Keratinocyte (primary cell): ENCODE data around the gene MYH9.
"Not testable (repeated sequence)": the region's sequence is repeated elsewhere in the genome, so short reads cannot be mapped to it uniquely, and the experiment has no call there.

Experiments used
- EZH2 ChIP-seq: IDR thresholded peaks from one replicate; pipeline ENCODE4 v1.6.1; 2012; ENCODE audit warnings: inconsistent platforms, mild to moderate bottlenecking, low read length, moderate library complexity
- TF ChIP-seq, protein P1 (sequence below), 3 experiments: IDR thresholded peaks in 1 of 3; conservative IDR thresholded peaks in 1 of 3; optimal IDR thresholded peaks in 1 of 3; 2 replicates in 2 of 3; 3 replicates in 1 of 3; pipeline versions ENCODE3 to v1.5.1; 2011; ENCODE audit warnings: low read length in 3 of 3, mild to moderate bottlenecking in 3 of 3, moderate library complexity in 2 of 3, control low read depth in 1 of 3, inconsistent platforms in 1 of 3; ENCODE audit not compliant: insufficient read depth in 2 of 3; ENCODE audit errors: extremely low read depth in 1 of 3

GRCh38 chr22:36290391-36291075, 97.2 kb downstream of the MYH9 start:
- TF ChIP-seq, protein P1, sequence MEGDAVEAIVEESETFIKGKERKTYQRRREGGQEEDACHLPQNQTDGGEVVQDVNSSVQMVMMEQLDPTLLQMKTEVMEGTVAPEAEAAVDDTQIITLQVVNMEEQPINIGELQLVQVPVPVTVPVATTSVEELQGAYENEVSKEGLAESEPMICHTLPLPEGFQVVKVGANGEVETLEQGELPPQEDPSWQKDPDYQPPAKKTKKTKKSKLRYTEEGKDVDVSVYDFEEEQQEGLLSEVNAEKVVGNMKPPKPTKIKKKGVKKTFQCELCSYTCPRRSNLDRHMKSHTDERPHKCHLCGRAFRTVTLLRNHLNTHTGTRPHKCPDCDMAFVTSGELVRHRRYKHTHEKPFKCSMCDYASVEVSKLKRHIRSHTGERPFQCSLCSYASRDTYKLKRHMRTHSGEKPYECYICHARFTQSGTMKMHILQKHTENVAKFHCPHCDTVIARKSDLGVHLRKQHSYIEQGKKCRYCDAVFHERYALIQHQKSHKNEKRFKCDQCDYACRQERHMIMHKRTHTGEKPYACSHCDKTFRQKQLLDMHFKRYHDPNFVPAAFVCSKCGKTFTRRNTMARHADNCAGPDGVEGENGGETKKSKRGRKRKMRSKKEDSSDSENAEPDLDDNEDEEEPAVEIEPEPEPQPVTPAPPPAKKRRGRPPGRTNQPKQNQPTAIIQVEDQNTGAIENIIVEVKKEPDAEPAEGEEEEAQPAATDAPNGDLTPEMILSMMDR (optimal IDR thresholded peaks at IDR 0.05 in 1 of 3, IDR thresholded peaks at IDR 0.05 in 1 of 3, conservative IDR thresholded peaks at IDR 0.05 in 1 of 3; ENCODE audit: extremely low read depth in 1 of 3, insufficient read depth in 2 of 3, low read length in 3 of 3): not testable (repeated sequence)
- TF ChIP-seq EZH2: not testable (repeated sequence)
